Muscle of arm (tissue), 14 donors: ENCODE data around the gene PIKFYVE. TPM values are rescaled to one million over a fixed set of nuclear protein-coding genes. Genes with fewer than 3 reads are reported as not detected.
"Not testable (repeated sequence)": the region's sequence is repeated elsewhere in the genome, so short reads cannot be mapped to it uniquely, and the experiment has no call there.

Experiments used
- DNase-seq: peaks from one replicate; pipeline ENCODE4 v3.0.0-alpha.2; 2013
- long read RNA-seq, 11 donors: transcript quantifications; one replicate each; lab custom pipeline, GENCODE V29; 2026
- polyA plus RNA-seq, 12 donors: library from polyadenylated mRNA; unstranded; fragments of 120-200 nt; gene quantifications; one replicate each; pipeline ENCODE4 v1.2.1, GENCODE V29; 2013; ENCODE audit not compliant: insufficient read length in 12 of 12

The PIKFYVE gene, protein sequence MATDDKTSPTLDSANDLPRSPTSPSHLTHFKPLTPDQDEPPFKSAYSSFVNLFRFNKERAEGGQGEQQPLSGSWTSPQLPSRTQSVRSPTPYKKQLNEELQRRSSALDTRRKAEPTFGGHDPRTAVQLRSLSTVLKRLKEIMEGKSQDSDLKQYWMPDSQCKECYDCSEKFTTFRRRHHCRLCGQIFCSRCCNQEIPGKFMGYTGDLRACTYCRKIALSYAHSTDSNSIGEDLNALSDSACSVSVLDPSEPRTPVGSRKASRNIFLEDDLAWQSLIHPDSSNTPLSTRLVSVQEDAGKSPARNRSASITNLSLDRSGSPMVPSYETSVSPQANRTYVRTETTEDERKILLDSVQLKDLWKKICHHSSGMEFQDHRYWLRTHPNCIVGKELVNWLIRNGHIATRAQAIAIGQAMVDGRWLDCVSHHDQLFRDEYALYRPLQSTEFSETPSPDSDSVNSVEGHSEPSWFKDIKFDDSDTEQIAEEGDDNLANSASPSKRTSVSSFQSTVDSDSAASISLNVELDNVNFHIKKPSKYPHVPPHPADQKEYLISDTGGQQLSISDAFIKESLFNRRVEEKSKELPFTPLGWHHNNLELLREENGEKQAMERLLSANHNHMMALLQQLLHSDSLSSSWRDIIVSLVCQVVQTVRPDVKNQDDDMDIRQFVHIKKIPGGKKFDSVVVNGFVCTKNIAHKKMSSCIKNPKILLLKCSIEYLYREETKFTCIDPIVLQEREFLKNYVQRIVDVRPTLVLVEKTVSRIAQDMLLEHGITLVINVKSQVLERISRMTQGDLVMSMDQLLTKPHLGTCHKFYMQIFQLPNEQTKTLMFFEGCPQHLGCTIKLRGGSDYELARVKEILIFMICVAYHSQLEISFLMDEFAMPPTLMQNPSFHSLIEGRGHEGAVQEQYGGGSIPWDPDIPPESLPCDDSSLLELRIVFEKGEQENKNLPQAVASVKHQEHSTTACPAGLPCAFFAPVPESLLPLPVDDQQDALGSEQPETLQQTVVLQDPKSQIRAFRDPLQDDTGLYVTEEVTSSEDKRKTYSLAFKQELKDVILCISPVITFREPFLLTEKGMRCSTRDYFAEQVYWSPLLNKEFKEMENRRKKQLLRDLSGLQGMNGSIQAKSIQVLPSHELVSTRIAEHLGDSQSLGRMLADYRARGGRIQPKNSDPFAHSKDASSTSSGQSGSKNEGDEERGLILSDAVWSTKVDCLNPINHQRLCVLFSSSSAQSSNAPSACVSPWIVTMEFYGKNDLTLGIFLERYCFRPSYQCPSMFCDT (N-terminal part only)
- polyA plus RNA-seq = 10 to 100 TPM in 11 of 12 donors, not detected in 1; 14.0 to 25.0 (median 19.6) TPM
- long read RNA-seq, donor 1 = 0 reads
- long read RNA-seq, donor 2, full-length matches to known transcripts = 1 of 1 reads
- long read RNA-seq, donor 2, partial matches to known transcripts = 0 of 1 reads
- long read RNA-seq, donor 2, other reads (novel, unspliced or antisense) = 0 of 1 reads
- long read RNA-seq, donor 3, partial matches to known transcripts = 22 of 22 reads
- long read RNA-seq, donor 3, other reads (novel, unspliced or antisense) = 0 of 22 reads
- long read RNA-seq, donor 4 = 0 reads
- long read RNA-seq, donor 5, partial matches to known transcripts = 35 of 35 reads
- long read RNA-seq, donor 5, other reads (novel, unspliced or antisense) = 0 of 35 reads
- long read RNA-seq, donor 6 = 0 reads
- long read RNA-seq, donor 7 = 0 reads
- long read RNA-seq, donor 8 = 0 reads
- long read RNA-seq, donor 9 = 0 reads
- long read RNA-seq, donor 10, full-length matches to known transcripts = 1 of 1 reads
- long read RNA-seq, donor 10, partial matches to known transcripts = 0 of 1 reads
- long read RNA-seq, donor 10, other reads (novel, unspliced or antisense) = 0 of 1 reads
- long read RNA-seq, donor 11 = 0 reads

DNA sequence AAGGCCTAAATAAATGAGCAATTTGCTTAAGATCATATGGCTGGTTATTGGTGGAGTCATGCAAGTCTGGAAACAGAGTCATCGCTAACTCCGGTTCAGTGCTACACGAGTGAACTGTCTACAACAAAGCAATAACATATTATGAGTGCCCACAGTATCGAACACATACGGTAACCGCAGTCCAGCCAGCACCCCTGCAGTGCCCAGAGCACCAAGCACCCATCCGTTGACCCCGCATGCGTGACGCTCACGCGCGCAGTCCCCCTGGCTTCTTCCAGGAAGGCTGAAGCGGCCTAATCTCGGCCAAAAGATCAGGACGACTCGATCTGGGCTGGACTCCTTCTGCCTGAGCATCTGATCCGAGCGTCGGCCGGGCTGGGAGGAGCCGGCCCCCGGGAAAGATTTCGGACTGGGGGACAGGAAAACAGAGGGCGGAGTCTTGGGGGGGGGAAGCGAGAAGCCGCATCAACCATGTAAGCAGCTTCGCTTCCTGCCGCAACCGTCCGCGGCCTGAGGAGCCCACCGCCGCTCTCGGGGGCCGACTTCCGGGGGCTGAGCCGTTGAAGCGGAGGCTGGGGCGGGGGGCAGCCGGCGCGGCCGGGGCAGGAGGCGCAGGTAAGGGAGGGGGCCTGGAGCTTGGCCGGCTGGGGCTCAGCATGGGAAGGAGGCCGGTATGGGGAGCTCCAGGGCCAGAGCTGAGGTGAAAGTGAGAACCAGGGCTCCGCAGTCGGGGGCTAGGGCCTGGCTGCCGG, at the start of gene PIKFYVE:
Gene PIKFYVE, plus strand, starts transcription at position 455 of the 752 bp plus-strand sequence. CDS start 5,265 bp downstream, outside the sequence.
- peak; percentile 98 for DNase-seq

GRCh38 chr2:208221873-208222272, 44.2 kb upstream of the PIKFYVE start:
- DNase-seq = not testable (repeated sequence)

- DNase-seq = no peak
Measured at GRCh38 chr2:208222351-208222750, 43.7 kb upstream of the PIKFYVE start.

DNA sequence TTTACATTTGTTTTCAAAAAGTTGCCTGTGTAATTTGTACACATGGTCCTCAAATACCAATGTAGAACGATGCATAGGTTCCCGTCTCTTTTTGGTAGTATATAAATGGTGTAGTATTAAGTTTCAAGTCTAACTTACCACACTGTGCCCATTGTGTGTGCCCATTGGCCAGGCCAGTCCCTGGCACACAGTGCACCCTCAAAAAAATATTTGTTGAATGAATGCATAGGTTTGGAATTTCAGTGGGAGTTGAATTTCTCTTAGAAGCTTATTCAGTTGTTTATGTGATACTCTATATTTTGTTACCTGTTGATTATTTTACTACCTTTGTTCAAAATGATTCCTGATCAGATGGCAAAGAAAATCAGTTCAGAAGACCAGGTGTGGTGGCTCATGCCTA, 41.3 kb upstream of the PIKFYVE start:
- no peak for DNase-seq

DNA sequence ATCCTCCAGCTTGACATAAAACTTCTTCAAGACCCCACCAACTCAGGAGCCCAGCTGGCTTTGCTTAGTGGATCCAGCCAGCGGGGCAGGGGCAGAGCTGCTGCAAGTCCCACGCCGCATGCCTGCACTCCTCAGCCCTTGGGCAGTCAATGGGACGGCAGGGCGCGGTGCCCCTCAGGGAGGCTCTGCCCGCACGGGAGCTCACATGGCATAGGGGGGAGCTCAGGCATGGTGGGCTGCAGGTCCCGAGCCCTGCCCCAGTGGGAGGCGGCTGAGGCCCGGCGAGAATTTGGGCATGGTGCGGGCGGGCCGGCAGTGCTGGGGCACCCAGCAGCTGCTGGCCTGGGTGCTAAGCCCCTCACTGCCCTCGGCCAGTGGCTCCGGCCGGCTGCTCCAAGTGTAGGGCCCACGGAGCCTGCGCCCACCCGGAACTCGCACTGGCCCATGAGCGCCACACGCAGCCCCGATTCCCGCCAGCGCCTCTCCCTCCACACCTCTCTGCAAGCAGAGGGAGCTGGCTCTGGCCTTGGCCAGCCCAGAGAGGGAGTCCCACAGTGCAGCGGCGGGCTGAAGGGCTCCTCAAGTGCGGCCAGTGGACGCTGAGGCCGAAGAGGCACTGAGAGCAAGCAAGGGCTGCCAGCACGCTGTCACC, 38.3 kb upstream of the PIKFYVE start:
- no peak for DNase-seq

DNA sequence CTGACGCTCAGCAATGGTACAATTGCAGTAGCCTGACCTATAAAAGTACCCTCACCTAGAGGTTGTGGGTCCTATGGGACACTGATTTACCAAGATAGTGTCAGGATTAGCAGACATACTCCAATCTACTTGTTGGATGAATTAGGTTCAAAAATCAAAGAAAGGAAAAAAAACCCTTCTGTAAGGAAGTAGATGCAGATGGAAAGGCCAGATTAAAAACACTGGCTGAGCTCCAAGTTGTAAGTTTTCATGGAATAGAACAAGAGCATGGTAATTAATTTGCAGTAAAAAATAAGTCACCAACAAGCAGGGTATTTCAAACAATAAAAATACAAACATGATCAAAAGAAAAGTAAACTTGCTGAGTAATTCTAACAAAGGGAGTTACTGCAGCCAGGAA, 37.6 kb upstream of the PIKFYVE start:
- DNase-seq = no peak

GRCh38 chr2:208234786-208235185, 31.3 kb upstream of the PIKFYVE start:
- no peak for DNase-seq

GRCh38 chr2:208235860-208236259, 30.2 kb upstream of the PIKFYVE start:
- no peak for DNase-seq

DNA sequence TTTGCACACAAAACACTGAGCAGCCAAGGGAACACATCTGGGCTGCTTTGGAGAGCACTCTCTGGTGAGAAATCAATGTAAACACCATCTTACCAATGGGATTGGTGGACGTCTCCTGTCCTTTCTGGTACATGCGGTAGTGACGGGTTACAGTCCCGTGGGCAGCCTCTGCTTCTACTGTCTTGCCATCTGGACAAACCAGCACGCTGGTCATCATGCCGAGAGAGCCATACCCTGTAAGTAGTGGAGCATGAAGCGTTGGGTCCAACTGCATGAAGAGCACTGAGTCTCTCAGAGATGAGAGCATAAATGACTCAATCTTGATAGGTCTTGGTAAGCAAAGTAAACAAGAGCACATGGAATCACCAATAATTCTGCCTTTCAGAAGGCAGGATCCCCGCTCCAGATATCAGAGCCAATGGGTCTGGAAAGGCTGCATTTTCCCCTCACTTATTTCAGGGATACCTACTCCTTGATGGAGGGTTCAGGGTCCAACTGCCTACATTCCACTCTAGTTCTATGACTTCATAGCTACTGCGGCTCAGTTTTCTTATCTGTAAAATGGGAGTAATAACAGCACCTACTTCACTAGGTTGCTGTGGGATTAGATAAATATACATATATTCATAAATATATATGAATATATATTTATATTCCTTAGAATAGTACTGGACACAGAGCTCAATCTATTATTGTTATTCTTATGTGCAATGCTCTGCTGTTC, 26.1 kb upstream of the PIKFYVE start:
- DNase-seq = no peak

- no peak for DNase-seq
Measured at GRCh38 chr2:208240619-208241209, 25.3 kb upstream of the PIKFYVE start.

DNA sequence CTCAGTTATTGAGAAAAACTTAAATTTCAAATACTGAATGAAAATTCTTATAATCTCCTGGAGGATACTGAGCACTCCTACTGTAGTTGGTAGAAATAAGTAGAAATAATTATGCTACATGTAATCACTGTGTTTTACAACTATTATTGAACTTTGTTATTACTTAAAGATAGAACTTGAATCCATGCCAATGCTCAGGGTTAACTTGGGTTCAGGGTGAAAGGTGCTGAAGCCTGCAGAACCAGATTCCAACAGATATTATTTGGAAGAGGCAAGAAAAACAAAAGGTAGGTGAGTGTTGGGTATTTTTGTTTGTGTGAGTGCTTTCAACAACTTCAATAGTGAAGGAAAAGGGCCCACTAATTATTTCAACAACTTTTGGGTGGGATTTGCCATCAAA, 21.6 kb upstream of the PIKFYVE start:
- no peak for DNase-seq

- DNase-seq = no peak
Measured at GRCh38 chr2:208245746-208246145, 20.3 kb upstream of the PIKFYVE start.

DNA sequence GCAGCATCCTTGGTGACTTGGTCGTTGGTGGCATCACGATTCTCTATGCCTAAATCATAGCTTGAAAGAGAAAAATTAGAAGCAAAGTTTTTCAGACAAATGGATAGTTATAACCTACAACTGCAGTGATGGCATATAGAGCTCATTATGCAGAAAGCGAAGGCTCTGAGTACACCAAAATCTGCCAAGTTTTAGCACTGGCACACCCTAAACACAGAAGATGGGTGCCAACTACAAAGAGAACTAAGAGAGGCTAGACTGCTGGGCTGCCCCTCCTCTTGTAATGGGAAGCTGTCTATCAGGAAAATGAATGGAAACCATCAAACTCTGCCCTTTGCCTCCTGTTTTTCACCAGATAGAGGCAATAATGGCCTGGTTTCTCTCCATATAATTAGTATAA, 17.5 kb upstream of the PIKFYVE start:
- DNase-seq = no peak

- DNase-seq = no peak
Measured at GRCh38 chr2:208249296-208249695, 16.8 kb upstream of the PIKFYVE start.

DNA sequence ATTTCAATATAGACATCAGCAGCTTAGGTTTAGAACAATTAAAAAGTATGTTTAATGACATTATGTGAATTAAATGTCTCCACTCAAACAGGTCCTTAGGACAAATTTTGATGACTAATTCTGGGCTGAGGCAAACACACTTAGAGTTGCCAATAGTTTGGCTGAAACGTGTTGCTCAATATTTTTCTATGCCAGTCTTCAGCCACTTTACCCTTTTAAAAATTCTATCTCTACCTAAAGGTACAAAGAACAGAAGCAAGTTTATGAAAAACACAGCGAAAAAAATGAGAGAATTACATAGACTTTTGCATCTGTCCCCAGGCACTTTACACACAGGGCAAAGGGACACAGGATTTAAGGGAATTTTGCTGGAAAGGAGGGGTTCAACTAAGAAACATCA, 15.7 kb upstream of the PIKFYVE start:
- DNase-seq = no peak

DNA sequence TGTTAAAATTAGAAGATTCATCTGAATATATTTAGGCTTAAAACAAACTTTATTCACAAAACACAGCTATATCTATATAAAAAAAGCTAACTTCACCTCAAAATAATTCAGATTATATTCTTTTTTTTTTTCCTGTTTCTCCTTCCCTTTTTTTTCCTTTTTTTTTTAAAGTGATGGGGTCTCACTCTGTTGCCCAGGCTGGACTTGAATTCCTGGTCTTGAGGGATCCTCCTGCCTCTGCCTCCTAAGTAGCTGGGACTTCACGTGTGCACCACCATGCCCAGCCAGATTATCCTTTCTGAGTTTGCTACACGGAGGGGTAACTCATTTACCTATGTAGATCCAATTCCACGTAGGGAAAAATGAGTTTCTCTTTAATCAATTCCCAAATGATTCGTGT, 15.0 kb upstream of the PIKFYVE start:
- DNase-seq = no peak

DNA sequence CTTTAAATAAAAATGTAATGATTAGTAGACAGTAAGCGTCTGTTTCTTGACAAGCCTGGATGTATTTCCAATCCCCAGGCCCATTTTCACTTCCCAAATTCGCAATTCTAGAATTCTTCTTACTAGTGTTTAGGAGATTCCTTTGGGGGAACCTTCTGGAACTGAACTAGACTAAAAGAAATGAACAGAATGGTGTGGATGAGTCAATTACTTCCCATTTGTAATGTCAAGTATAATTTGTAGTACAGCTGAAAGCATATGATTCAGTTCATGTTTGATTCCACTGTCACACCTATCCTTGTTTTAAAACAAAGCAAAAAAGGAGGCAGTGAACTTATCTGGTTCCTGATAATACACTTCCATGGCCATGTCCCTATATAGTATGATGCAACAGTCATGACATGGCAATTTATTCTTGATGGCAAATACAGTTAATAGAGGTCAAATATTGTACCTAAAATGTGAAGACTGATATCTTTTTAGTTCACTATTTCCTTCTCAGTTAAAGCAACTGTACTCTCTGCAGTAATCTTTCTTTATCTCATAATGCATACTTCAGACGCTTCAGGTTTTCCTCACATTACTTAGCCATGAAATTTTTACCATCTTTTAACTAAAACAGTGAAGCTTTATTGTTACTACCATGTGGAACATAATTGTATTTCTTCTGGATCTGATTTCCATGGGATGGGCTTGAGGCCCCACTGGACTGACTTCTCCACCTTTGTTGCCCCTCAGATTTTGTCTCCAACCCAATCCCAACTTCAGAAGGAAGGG, 13.2 kb upstream of the PIKFYVE start:
- no peak for DNase-seq
